Measurements from ENCODE around the gene SLC19A1.
"Not testable (repeated sequence)": the region's sequence is repeated elsewhere in the genome, so short reads cannot be mapped to it uniquely, and the experiment has no call there.

Gene SLC19A1

GRCh38 chr21:45562965-45563364, 20.7 kb upstream of the SLC19A1 start:
- no peaks in the 10 kb centered on the region for H3K36me3 ChIP-seq (ENCODE audit: control insufficient read depth, low read depth, low read length)
- H3K27ac ChIP-seq (ENCODE audit: low read length): no peak overlapping the region
- H3K27me3 ChIP-seq (ENCODE audit: control insufficient read depth, insufficient read depth, low read length): no peaks in the 10 kb centered on the region
- no peaks in the 10 kb centered on the region for H3K4me1 ChIP-seq (ENCODE audit: control insufficient read depth, low read depth, low read length)
- H3K9ac ChIP-seq (ENCODE audit: low read length): no peak overlapping the region
- H3K9me3 ChIP-seq (ENCODE audit: control insufficient read depth, low read depth, low read length): no peaks in the 10 kb centered on the region
- no peak overlapping the region for H3K4me3 ChIP-seq (ENCODE audit: low read length)

- H3K9ac ChIP-seq (ENCODE audit: low read length): no peak overlapping the region
- H3K9me3 ChIP-seq (ENCODE audit: control insufficient read depth, low read depth, low read length): no peaks in the 10 kb centered on the region
- H3K27ac ChIP-seq (ENCODE audit: low read length): no peak overlapping the region
- H3K4me1 ChIP-seq (ENCODE audit: control insufficient read depth, low read depth, low read length): no peaks in the 10 kb centered on the region
- H3K36me3 ChIP-seq (ENCODE audit: control insufficient read depth, low read depth, low read length): no peaks in the 10 kb centered on the region
- H3K4me3 ChIP-seq (ENCODE audit: low read length): no peak overlapping the region
- H3K27me3 ChIP-seq (ENCODE audit: control insufficient read depth, insufficient read depth, low read length): no peaks in the 10 kb centered on the region
Observed at GRCh38 chr21:45562402-45562801, 20.2 kb upstream of the SLC19A1 start.

- H3K27ac ChIP-seq (ENCODE audit: low read length); H3K4me3 ChIP-seq (ENCODE audit: low read length); H3K27me3 ChIP-seq (ENCODE audit: control insufficient read depth, insufficient read depth, low read length); H3K9me3 ChIP-seq (ENCODE audit: control insufficient read depth, low read depth, low read length); H3K9ac ChIP-seq (ENCODE audit: low read length); H3K4me1 ChIP-seq (ENCODE audit: control insufficient read depth, low read depth, low read length); H3K36me3 ChIP-seq (ENCODE audit: control insufficient read depth, low read depth, low read length): not testable (repeated sequence)
Observed at GRCh38 chr21:45561241-45561640, 19.0 kb upstream of the SLC19A1 start.

DNA sequence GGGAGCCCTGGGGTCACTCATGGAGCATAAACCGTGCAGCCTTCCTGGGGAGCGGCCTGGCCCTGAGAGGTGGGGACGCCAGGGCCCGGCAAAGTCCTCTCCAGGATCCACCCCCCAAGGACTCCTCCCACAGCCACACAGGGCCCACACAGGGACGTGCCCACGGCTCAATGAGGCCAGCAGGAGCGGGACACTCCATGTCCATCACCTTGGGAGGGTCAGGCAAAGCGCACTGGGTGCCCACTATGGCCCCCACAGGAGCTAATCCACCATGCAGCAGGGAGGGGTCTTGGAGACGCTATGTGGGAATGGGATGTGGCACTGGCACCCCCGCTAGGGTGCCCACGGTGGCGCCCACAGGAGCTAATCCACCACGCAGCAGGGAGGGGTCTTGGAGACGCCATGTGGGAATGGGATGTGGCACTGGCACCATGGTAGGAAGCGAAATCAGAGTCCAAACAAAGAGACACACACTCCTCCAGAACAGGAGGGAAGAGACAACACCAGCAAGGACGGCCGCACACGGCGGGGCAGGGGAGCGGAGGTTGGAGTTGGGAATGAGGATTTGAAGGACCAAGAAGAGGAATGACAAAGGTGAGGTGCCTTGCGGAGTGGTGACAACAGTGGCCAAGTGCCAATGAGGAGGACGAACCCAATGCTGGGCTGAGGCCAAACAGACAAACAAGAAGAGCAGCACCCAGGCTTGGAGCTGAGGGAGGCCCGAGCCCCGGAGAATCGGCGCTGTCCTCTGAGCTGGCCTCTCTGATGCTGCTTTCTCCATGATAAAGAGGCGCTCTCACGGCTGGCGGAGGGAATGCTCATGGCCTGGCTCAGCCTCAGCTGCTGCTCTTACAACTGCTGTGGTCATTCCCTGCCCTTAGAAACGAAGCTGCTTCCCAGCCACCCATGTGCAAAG, 18.1 kb upstream of the SLC19A1 start:
- Histone ChIP-seq H3K9me3 (ENCODE audit: control insufficient read depth, low read depth, low read length) (no peaks in the 10 kb centered on the region), H3K27ac (ENCODE audit: low read length) (no peak overlapping the region), H3K9ac (ENCODE audit: low read length) (no peak overlapping the region), H3K4me1 (ENCODE audit: control insufficient read depth, low read depth, low read length) (no peaks in the 10 kb centered on the region), H3K36me3 (ENCODE audit: control insufficient read depth, low read depth, low read length) (no peaks in the 10 kb centered on the region), H3K4me3 (ENCODE audit: low read length) (no peak overlapping the region), H3K27me3 (ENCODE audit: control insufficient read depth, insufficient read depth, low read length) (no peaks in the 10 kb centered on the region)

DNA sequence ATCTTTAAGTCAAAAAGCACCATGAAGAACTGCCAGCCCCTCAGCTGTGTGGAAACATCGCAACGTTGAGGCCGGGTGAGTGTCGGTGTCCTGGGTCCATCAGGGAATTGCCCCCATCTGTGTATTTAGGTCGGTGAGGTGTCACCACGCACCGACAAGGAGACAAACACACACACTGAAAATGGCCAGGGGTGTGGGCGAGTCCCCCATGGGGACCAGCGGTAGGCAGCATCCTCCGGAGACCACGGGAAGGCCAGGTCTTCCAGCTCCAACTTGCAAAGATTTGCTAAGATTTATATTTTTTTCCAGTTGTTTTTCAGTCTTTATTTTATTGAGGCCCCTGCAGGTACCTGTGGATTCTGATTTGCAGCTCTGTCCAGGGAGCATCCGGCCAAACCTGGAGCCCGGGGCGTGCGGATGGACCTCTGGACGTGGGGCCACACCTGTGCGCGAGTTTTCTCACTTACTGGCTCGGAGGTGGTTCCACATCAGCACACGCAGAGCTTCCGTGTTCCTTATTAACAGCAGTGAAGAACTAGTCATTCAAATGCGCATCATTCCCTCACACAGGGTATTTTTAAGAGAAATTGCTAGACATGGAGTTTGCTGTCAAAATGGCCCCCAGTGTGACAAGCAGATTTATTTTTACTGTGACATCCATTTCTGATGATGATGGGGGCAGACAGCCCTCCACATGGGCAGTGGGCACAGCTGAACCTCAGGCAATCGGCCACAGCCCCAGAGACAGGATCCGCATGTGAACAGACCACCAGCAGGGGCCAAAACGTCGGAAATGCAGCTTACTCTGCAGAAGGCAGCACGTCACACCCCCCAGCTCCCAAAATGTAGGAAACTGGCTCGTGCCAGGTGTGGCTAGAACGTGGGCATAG, 17.2 kb upstream of the SLC19A1 start:
- Histone ChIP-seq H3K4me1 (ENCODE audit: control insufficient read depth, low read depth, low read length) (no peaks in the 10 kb centered on the region), H3K4me3 (ENCODE audit: low read length) (no peak overlapping the region), H3K36me3 (ENCODE audit: control insufficient read depth, low read depth, low read length) (no peaks in the 10 kb centered on the region), H3K9me3 (ENCODE audit: control insufficient read depth, low read depth, low read length) (no peaks in the 10 kb centered on the region), H3K27me3 (ENCODE audit: control insufficient read depth, insufficient read depth, low read length) (no peaks in the 10 kb centered on the region), H3K27ac (ENCODE audit: low read length) (no peak overlapping the region), H3K9ac (ENCODE audit: low read length) (no peak overlapping the region)

- H3K4me1 ChIP-seq (ENCODE audit: control insufficient read depth, low read depth, low read length): no peaks in the 10 kb centered on the region
- H3K9me3 ChIP-seq (ENCODE audit: control insufficient read depth, low read depth, low read length): no peaks in the 10 kb centered on the region
- H3K27me3 ChIP-seq (ENCODE audit: control insufficient read depth, insufficient read depth, low read length): no peaks in the 10 kb centered on the region
- H3K36me3 ChIP-seq (ENCODE audit: control insufficient read depth, low read depth, low read length): no peaks in the 10 kb centered on the region
- H3K27ac ChIP-seq (ENCODE audit: low read length): no peak overlapping the region
- no peak overlapping the region for H3K4me3 ChIP-seq (ENCODE audit: low read length)
- no peak overlapping the region for H3K9ac ChIP-seq (ENCODE audit: low read length)
Observed at GRCh38 chr21:45558044-45558721, 15.9 kb upstream of the SLC19A1 start.

DNA sequence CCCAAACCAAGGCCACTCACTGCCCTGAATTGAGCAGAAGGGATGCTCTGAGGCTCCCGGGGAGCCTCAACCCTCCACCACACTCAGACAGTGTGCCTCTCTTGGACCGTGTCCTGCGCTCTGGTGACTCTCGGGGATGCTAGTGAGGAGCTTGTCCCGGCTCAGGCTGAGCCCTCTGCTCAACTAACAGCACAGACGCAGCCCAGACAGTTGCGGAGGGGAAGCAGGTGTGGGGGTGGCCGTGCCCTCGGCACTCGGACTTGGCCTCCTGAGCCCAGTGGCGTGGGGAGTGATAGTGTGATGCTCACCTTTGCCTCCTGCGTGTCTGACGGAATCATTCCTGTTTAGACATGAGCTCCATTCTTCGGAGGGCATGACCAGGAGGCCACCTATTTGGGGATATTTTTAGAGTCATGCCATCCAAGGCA, 15.4 kb upstream of the SLC19A1 start:
- Histone ChIP-seq H3K36me3 (ENCODE audit: control insufficient read depth, low read depth, low read length) (no peaks in the 10 kb centered on the region), H3K27me3 (ENCODE audit: control insufficient read depth, insufficient read depth, low read length) (no peaks in the 10 kb centered on the region), H3K4me1 (ENCODE audit: control insufficient read depth, low read depth, low read length) (no peaks in the 10 kb centered on the region), H3K9ac (ENCODE audit: low read length) (no peak overlapping the region), H3K27ac (ENCODE audit: low read length) (no peak overlapping the region), H3K4me3 (ENCODE audit: low read length) (no peak overlapping the region), H3K9me3 (ENCODE audit: control insufficient read depth, low read depth, low read length) (no peaks in the 10 kb centered on the region)

GRCh38 chr21:45556645-45557615, 14.7 kb upstream of the SLC19A1 start:
- Histone ChIP-seq H3K4me1 (ENCODE audit: control insufficient read depth, low read depth, low read length) (no peaks in the 10 kb centered on the region), H3K9ac (ENCODE audit: low read length) (no peak overlapping the region), H3K27me3 (ENCODE audit: control insufficient read depth, insufficient read depth, low read length) (no peaks in the 10 kb centered on the region), H3K9me3 (ENCODE audit: control insufficient read depth, low read depth, low read length) (no peaks in the 10 kb centered on the region), H3K4me3 (ENCODE audit: low read length) (no peak overlapping the region), H3K27ac (ENCODE audit: low read length) (no peak overlapping the region), H3K36me3 (ENCODE audit: control insufficient read depth, low read depth, low read length) (no peaks in the 10 kb centered on the region)

GRCh38 chr21:45556302-45556644, 14.0 kb upstream of the SLC19A1 start:
- Histone ChIP-seq H3K9me3 (ENCODE audit: control insufficient read depth, low read depth, low read length) (no peaks in the 10 kb centered on the region), H3K9ac (ENCODE audit: low read length) (no peak overlapping the region), H3K4me3 (ENCODE audit: low read length) (no peak overlapping the region), H3K27me3 (ENCODE audit: control insufficient read depth, insufficient read depth, low read length) (no peaks in the 10 kb centered on the region), H3K36me3 (ENCODE audit: control insufficient read depth, low read depth, low read length) (no peaks in the 10 kb centered on the region), H3K4me1 (ENCODE audit: control insufficient read depth, low read depth, low read length) (peaks cover 2% of the 10 kb centered on the region), H3K27ac (ENCODE audit: low read length) (no peak overlapping the region)

DNA sequence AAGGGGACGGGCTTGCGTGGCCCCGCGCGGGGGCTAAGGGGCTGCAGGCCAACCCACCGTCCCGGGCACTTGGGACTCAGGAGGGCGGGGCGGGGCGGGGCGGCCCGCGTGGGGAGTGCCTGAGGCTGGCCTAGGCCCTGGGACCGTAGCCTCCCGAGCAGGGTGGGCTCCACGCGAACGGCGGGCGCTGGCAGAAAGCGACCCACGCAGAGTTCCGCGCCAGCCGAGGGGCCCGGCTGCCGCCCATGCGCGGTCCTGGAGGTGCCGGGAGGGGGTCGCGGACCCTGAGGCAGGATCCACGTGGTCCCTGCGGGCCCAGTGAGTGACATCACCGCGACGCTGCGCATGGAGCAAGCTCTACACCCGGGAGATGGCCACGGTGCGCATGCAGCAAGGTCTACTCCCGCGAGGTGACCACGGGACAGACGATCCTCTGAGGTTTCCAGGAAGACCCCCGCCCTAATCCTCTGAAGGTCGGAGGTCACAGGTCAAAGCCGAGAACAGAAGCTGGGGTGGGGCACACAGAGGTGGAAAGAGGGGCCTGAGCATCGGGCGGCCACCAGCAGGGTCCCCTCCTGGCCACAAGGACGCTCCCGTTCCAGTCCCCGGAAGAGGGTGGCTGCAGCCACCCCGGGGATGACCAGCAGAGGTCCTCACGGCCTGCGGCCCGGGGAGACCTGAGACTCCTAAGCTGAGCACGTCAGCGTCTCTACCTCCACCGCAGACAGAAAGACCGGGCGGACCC, 13.5 kb upstream of the SLC19A1 start:
- Histone ChIP-seq H3K4me3 (ENCODE audit: low read length) (peak overlapping the region; percentile 44), H3K9me3 (ENCODE audit: control insufficient read depth, low read depth, low read length) (no peaks in the 10 kb centered on the region), H3K9ac (ENCODE audit: low read length) (no peak overlapping the region), H3K4me1 (ENCODE audit: control insufficient read depth, low read depth, low read length) (peaks cover 6% of the 10 kb centered on the region), H3K27ac (ENCODE audit: low read length) (no peak overlapping the region), H3K36me3 (ENCODE audit: control insufficient read depth, low read depth, low read length) (no peaks in the 10 kb centered on the region), H3K27me3 (ENCODE audit: control insufficient read depth, insufficient read depth, low read length) (no peaks in the 10 kb centered on the region)

All from iPS-18a (cell line).